ENCODE measurements around the gene PRELP.

The PRELP gene

DNA sequence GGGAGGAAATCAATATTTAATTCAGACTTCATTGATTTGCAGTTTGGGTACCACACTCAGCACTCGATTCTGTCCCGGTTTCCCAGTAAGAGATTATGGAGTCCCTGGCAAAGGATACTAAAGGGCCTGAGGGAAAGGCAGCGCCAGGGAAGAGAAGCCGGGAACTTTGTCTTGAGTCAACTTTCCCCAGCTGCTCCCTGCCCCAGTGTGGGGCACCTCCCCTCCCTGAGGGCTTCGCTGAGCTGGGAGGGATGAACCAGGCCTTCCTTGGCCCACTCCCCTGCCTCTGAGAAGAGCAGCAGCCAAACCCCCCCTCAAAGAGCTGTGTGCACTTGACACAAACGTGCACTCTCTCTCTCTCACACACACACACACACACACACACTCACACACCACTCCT, 51.0 kb downstream of the PRELP start:
- no peak for DNase-seq

DNA sequence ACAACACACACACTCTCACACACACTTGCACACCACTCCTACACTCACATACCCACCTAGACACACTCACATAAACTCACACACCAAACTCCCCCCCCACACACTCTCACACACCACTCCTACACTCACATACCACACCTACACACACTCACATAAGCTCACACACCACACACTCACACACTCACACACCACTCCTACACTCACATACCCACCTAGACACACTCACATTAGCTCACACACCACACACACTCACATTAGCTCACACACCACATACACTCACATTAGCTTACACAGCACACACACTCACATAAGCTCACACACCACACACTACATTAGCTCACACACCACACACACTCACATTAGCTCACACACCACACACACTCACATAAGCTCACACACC, 51.4 kb downstream of the PRELP start:
- no peak for DNase-seq

DNA sequence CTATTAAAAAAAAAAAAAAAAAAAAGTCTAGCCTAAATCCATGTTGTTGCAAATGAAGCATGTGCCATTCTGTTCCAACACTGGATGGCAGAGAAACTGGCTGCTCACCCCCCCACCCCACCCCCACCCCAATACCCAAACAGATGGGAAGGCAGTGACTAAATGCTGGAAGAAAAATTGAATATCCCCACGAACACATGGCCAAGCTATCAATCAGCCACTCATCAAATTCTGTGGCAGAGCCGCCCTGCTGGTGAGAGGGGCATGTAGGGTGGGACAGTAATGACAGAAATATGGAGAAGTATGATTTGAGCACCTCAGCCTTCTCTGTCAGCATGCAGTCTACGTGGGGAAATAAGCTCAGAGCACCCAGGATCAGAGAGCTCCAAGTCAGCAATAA, 52.5 kb downstream of the PRELP start:
- no peak for DNase-seq

DNA sequence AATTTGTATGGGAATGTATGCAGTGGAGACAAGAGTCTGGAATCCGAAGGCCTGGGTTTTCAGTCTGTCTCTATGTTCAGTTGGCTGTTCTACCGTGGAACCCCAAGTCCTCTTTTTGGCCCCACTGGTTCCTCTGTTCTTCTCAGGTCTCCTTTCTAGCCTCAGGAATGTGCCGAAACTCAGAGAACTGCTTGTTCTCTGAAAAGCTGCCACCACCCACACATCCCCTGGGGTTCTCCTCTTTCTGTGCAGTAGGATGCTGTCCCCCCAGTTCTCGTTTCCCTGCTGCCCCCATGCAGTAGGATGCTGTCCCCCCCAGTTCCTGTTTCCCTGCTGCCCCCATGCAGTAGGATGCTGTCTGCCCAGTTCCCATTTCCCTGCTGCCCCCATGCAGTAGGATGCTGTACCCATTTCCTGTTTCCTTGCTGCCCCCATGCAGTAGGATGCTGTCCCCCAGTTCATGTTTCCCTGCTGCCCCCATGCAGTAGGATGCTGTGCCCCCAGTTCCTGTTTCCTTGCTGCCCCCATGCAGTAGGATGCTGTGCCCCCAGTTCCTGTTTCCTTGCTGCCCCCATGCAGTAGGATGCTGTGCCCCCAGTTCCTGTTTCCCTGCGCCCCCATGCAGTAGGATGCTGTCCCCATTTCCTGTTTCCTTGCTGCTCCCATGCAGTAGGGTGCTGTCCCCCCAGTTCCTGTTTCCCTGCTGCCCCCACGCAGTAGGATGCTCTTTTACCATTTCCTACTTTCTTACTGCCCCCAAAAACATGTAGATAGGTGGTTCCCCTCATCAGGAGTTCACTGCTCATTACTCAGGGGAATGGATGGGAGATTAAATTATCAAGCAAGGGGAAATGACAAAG, 53.6 kb downstream of the PRELP start:
- peak; percentile 51 for DNase-seq

DNA sequence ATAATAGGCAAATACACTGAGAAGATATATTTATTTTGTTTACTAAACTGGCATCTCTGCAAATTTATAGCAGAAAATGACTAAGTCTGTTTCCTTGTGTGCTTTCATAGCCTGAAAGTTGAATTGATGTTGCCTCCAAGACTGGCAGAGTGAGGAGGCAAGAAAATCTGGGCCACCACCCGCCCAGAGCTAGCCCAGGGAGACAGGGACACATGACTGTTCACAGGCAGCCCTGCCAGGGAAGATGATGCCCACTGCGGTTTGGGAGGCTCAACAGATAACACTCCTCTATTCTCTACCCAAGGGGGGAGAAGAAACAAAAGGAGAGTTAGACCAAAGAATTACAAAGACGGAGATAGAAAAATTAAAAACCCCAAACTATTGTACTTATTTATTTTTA, 55.5 kb downstream of the PRELP start:
- DNase-seq: no peak

DNA sequence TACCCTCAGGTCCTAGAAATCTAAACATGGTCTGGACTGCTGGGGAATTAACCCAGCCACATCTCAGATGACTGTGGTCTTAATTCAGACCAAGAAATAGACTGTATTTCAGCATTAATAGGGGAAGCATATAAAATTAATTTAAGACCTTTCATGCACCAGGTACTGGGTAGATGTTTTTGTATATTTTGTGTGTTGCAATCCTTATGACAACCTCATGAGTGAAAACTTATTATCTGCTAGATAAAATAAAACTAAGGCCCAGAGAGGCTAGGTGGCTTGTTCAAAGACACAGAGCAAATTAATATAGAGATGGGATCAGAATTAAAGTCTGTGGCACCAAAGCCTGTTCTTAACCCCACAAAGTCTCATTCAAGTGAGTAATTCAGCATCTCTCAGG, 58.4 kb downstream of the PRELP start:
- no peak for DNase-seq

DNA sequence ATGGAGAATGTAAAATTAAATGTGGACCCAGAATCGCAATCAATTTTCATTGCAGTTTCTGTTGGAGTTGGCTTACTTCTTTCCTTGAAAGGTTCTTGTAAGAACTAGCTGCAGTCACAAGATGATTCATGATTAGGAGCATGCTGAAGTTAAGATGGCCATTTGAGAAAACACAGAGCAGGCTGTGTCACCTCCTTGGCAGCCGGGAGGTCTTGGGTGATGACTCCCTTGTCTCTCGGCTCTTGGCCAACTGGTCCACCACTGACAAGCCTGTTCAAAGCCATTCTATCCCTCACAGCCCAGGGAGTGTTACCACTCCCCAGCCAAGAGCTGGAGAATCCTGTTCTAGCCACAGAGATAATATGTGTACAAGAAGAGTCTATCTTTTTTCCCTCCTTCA, 58.9 kb downstream of the PRELP start:
- DNase-seq: no peak

DNA sequence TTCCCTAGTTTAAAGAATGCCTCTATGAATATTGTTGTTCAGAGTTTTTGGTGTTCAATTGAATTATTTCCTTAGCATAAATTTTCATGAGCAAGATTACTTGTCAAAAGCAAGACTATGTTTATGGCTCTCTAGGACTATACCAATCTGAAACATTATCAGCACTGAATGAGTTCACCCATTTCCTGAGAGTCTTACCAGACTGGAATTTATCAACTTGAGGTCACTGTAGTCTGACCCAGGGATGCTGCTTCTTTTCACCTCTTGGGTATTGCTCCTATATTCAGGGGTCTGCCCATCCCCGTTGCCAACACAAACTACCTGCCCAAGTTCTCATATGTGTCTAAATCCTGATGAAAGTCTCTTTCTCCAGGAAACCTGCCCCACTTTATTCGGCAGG, 61.0 kb downstream of the PRELP start:
- DNase-seq: no peak

DNA sequence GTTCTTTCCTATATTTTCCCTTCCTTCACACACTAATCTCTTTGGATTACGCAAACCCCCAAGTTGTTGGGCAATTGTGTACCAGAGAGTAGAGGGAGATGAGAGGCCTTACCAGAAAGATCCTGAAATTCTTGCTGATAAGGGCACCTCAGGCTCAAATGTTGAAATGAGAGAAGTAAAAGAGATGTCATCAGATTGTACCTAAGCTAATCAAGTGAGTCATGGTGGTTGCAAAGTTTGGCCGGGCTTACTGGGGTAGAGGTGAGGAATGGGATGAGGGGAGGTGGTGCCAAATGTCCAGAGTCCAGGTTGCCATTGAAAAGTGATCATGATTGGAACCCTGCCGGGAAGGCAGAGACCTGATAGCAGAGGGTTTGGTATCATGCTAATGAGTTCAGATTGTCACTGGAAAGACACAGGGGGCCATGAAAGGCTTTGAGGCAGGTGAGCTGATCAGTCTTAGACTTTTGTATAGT, 61.4 kb downstream of the PRELP start:
- peak; percentile 24 for DNase-seq

DNA sequence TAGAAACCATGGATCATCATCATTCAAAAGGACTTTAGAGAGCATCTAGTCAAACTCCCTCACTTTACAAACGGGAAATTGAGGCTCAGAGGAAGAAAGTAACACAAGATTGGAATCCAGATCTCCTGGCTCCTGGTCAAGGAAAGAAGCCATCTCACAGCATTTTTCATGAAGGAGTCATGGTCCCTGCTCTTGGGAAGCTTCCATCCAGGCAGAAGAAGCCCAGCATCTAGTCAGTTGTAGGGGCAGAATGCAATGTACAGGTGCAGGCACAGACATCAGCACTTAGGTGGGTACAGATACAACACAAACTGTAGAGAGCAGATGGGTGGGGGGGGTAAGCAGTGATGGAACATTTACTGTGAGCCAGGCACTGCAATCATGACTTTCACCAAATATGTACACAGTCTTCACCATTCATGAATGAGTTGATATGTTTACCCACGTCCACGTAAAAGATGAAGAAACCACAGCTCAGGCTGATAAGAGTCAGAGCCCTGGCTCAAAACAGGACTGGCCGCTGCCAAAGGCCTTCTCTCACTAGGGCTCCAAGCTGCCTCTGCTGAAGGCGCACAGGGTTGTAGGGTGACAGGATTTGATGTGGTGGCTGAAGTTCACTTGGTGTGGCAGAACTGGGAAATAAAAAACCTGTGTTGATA, 62.3 kb downstream of the PRELP start:
- no peak for DNase-seq

DNA sequence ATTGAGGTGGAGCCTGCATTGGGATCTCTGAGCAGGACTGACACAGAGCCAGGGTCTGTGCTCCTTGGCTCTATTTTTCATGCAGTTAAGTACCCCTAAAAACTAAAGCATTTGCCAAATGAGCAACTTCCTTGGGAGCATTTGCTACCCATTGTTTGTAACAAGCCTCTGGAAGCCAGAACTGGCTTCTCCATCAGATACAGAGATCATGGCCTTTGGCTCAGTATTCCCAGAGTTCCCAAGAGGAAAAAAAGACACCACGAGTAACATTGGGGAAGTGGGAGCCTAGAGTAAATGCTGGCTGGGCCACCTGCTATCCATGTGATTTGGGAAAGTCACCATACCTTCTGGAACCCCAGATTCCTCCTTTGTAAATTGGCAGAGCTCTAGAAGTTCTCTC, 63.1 kb downstream of the PRELP start:
- no peak for DNase-seq

DNA sequence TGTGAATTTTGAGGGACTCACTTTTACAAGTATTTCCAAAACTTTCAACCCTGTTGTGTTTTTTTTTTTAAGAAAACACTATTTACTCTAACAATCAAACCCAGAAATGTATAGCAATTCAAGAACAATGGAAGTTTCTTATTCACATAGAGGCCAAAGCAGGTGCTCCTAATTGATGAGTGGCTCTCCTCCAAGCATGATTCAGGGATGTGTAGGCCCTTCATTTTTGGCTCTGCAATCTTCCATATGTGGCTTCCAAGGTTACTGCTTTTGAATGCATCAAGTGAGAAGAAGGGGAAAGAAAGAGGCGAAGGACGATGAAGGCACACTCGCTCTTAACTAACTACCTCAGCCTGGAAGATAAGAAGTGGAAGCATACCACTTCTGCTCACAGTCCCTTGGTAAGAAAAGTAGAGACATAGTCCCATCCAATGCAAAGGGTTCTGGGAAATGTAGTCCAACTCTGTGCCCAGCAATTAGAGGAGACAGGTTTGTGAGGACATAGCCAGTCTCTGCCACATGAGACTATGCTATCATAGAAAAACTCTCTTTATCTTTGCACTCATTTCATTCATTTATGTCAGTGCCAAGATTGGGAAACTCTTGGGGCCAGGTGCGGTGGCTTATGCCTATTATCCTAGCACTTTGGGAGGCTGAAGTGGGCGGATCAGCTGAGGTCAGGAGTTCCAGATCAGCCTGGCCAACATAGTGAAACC, 64.4 kb downstream of the PRELP start:
- no peak for DNase-seq

Data from inflammatory macrophage treated with lipopolysaccharide for 4 hours (primary cell).